Lower leg skin (tissue), 3 donors: ENCODE data around the gene IL17RB.

Experiments used
- CTCF ChIP-seq, 3 donors: fragments of 450-650 bp; IDR thresholded peaks; one replicate each; pipeline ENCODE4 v1.5.1; 2016; ENCODE audit warnings: antibody characterized with exemption in 3 of 3, mild to moderate bottlenecking in 3 of 3, moderate library complexity in 2 of 3
- POLR2A ChIP-seq, 2 donors: fragments of 450-650 bp; IDR thresholded peaks; one replicate each; pipeline ENCODE4 v1.6.1; 2016 to 2017; ENCODE audit warnings: antibody characterized with exemption in 2 of 2, mild to moderate bottlenecking in 1 of 2, moderate library complexity in 1 of 2

- TF ChIP-seq CTCF (IDR thresholded peaks at IDR 0.05) (no peak), POLR2A (IDR thresholded peaks at IDR 0.05) (no peak)
Measured at GRCh38 chr3:53890726-53891475, 44.5 kb downstream of the IL17RB start.
